Measurements from ENCODE around the gene POLR3G.

DNA sequence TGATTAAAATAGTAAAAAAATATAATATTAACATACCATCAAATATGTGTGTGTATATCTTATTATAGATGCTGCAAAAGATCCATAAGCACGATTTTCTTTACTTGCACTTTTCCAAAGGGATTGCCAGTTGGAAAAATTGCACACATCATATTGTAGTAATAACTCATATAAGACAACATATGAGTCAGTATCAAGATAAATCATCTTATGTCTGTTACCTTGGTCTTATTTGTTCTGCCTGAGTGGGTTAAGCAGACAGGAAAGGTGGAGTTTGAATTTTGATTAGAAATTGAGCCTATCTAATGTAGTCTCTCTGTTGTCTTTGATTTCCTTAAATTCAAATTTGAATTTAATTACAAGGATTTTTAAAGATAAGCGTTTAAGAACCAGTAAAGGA, 30.1 kb downstream of the POLR3G start:
- TF ChIP-seq, protein P1, sequence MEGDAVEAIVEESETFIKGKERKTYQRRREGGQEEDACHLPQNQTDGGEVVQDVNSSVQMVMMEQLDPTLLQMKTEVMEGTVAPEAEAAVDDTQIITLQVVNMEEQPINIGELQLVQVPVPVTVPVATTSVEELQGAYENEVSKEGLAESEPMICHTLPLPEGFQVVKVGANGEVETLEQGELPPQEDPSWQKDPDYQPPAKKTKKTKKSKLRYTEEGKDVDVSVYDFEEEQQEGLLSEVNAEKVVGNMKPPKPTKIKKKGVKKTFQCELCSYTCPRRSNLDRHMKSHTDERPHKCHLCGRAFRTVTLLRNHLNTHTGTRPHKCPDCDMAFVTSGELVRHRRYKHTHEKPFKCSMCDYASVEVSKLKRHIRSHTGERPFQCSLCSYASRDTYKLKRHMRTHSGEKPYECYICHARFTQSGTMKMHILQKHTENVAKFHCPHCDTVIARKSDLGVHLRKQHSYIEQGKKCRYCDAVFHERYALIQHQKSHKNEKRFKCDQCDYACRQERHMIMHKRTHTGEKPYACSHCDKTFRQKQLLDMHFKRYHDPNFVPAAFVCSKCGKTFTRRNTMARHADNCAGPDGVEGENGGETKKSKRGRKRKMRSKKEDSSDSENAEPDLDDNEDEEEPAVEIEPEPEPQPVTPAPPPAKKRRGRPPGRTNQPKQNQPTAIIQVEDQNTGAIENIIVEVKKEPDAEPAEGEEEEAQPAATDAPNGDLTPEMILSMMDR (IDR thresholded peaks at IDR 0.05), result no peak
- TF ChIP-seq EP300 (IDR thresholded peaks at IDR 0.05), result no peak
- no peak for TF ChIP-seq POLR2A (IDR thresholded peaks at IDR 0.05)
